Liver (tissue), 2 donors: ENCODE measurements around the gene DERL3.

Experiments
- FOXA2 ChIP-seq: IDR thresholded peaks from 2 replicates; pipeline ENCODE4 v1.6.1; 2016; ENCODE audit warnings: antibody characterized with exemption
- JUND ChIP-seq, 2 donors: IDR thresholded peaks; 2 replicates each; pipeline ENCODE4 v1.6.1; 2016; ENCODE audit warnings: antibody characterized with exemption in 2 of 2
- RAD21 ChIP-seq, 2 donors: IDR thresholded peaks; 2 replicates each; pipeline ENCODE4 v1.6.1; 2016; ENCODE audit warnings: antibody characterized with exemption in 2 of 2, mild to moderate bottlenecking in 2 of 2
- TAF1 ChIP-seq: conservative IDR thresholded peaks from 2 replicates; pipeline ENCODE4 v1.6.1; 2016; ENCODE audit warnings: antibody characterized with exemption, mild to moderate bottlenecking
- TF ChIP-seq, protein P1 (sequence below): IDR thresholded peaks from 2 replicates; pipeline ENCODE4 v1.6.1; 2016; ENCODE audit warnings: antibody characterized with exemption
- donor health status: healthy.

DNA sequence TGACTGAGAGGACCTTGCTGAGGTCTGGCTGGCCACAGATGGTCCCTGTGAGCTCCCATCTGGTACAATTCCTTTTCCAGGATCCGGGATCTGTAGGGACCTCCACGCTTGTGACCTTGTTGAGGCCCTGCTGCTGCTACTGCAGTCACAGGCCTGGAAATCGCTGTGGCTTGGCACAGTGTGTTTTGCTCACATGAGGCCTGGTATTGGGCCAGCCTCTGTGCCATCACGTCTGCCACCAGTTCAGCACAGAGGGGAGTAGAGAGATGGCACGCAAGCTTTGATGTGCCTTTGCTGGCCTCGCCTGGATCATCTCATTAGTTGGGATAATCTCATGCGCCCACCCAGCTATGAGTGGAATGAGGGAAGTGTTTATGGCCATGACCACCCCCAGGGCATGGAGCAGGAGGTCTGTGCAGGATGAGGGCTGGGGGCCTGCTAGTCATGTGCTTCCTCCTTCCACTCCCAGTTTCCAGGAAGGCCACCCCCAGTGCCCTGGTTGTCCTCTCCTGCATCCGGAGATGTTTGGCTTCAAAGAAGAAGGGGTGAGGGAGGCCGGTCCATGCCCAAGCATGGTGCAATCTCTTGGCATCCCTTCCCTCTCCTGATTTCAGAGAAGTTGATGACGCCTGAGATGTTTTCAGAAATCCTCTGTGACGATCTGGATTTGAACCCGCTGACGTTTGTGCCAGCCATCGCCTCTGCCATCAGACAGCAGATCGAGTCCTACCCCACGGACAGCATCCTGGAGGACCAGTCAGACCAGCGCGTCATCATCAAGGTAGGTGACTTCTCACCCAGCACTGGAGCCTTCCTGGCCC lies 22.4 kb downstream of the DERL3 start:
- TF ChIP-seq FOXA2 (no peak), TAF1 (no peak), JUND (IDR thresholded peaks at IDR 0.05) (no peak), RAD21 (IDR thresholded peaks at IDR 0.05) (no peak)
- TF ChIP-seq, protein P1, sequence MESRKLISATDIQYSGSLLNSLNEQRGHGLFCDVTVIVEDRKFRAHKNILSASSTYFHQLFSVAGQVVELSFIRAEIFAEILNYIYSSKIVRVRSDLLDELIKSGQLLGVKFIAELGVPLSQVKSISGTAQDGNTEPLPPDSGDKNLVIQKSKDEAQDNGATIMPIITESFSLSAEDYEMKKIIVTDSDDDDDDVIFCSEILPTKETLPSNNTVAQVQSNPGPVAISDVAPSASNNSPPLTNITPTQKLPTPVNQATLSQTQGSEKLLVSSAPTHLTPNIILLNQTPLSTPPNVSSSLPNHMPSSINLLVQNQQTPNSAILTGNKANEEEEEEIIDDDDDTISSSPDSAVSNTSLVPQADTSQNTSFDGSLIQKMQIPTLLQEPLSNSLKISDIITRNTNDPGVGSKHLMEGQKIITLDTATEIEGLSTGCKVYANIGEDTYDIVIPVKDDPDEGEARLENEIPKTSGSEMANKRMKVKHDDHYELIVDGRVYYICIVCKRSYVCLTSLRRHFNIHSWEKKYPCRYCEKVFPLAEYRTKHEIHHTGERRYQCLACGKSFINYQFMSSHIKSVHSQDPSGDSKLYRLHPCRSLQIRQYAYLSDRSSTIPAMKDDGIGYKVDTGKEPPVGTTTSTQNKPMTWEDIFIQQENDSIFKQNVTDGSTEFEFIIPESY = no peak
